Forelimb muscle (tissue), 1 donor: Measurements from ENCODE around the gene TBC1D5. TPM values are rescaled to one million over a fixed set of nuclear protein-coding genes. Genes with fewer than 3 reads are reported as not detected.
"Not testable (repeated sequence)": the region's sequence is repeated elsewhere in the genome, so short reads cannot be mapped to it uniquely, and the experiment has no call there.

Experiments
- DNase-seq: peaks from one replicate; pipeline ENCODE4 v3.0.0-alpha.2; 2013; ENCODE audit warnings: low read depth
- polyA plus RNA-seq: library from polyadenylated mRNA; unstranded; fragments of 120-200 nt; gene quantifications from one replicate; pipeline ENCODE4 v1.2.1, GENCODE V29; 2013; ENCODE audit not compliant: insufficient read length

TBC1D5 gene
- polyA plus RNA-seq, 1 donor, result 23.4 TPM

- no peak for DNase-seq
Observed at GRCh38 chr3:17356585-17356984, 385.8 kb downstream of the TBC1D5 start.

DNA sequence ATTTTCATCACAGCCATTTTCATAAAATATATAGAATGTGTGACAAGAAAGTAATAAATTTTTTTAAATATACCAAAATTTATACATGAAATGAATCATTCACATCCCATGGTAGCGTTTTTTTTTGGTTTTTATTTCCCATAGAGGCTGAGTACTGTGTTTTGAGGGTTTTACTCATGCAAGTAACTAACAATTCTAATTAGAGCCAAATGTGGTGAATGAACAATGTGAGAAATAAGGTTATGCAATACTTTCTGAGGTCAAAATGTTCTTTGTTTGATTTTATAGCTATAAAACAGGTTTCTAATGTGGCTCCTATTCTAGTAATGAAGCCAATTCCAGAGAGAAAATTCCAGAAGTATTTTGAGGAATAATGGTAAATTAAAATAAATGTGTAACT, 386.8 kb downstream of the TBC1D5 start:
- DNase-seq, result no peak

- DNase-seq, result no peak
Observed at GRCh38 chr3:17354341-17354740, 388.1 kb downstream of the TBC1D5 start.

DNA sequence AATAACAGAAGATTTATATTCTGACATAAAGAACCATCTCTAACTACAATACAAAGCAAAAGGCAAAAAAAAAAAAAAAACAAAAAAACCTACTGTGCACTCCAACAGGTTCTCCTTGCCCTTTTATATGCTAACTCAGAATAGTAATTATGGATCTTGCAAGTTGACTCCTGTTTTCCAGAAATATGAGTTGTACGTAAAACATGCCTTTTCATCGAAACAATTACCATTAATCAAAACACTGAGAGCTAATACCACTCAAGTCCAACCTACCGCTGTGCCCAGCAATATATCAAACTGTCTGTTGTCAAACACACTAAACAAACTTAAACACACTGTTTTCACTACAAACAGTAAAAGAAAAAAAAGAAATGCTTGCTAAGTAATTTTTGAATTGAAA, 389.8 kb downstream of the TBC1D5 start:
- no peak for DNase-seq

DNA sequence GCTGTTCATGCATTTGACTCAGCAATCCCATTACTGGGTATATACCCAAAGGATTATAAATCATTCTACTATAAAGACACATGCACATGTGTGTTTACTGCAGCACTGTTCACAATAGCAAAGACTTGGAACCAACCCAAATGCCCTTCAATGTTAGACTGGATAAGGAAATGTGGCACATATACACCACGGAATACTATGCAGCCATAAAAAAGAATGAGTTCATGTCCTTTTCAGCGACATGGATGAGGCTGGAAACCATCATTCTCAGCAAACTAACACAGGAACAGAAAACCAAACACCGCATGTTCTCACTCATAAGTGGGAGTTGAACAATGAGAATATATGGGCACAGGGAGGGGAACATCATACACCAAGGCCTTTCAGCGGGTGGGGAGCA, 391.2 kb downstream of the TBC1D5 start:
- not testable (repeated sequence) for DNase-seq

DNA sequence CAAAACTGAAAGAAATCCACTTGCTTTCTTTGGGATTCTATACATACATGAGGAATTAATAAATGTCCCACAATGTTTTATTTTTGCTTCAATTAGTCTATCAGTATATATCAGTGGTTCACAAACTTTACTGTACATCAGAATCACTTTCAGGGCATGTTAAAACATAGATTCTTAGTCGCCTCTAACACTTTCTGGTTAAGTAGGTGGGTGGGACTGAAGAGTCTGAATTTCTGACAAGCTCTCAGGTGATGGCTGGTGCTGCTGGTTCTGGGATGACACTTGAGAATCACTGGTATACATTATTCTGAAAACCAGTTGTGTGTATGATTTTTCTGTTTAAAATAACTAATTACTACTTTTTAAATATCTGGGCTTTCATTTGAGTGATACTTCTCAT, 393.3 kb downstream of the TBC1D5 start:
- DNase-seq, result no peak

DNA sequence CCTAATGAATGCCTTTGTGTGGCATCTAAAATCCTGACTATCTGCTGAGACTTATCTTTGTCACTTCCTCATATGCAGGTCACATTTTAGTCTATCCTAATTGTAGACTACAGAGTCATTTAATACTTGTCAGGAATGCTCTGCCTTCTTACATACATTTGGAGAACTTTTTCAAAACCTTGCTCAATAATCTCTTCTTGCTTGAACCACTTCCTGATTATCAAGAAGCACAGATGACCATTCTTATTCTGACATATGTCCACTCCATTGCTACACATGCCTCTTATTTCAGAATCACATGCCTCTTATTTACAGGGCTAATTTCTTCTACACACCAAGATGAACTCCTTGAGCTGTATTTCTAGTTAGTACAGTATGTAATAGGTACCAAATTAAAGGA, 400.3 kb downstream of the TBC1D5 start:
- DNase-seq, result no peak

GRCh38 chr3:17340693-17341092, 401.7 kb downstream of the TBC1D5 start:
- no peak for DNase-seq

- no peak for DNase-seq
Observed at GRCh38 chr3:17340261-17340660, 402.2 kb downstream of the TBC1D5 start.

- DNase-seq, result no peak
Observed at GRCh38 chr3:17339132-17339575, 403.3 kb downstream of the TBC1D5 start.

GRCh38 chr3:17336291-17336690, 406.1 kb downstream of the TBC1D5 start:
- no peak for DNase-seq

- no peak for DNase-seq
Observed at GRCh38 chr3:17333893-17334292, 408.5 kb downstream of the TBC1D5 start.

DNA sequence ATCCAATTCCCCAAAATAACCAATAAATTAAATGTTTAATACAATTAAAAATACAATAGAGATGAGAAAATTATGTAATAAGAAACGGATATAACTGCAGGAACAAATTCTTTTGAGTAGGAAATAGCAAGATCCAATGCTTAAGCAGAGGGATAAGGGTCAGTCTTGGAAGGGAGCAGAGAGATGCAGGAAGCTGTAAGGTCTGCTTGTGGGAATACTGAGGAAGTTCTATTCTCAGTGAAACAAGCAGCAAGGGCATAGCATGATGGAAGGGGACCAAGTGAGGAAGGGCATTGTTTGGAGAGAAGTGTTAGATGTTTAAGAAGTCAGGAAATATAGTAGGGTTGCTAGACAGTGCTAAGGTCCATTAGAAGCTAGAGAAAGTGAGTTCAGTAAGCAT, 409.0 kb downstream of the TBC1D5 start:
- DNase-seq, result no peak

DNA sequence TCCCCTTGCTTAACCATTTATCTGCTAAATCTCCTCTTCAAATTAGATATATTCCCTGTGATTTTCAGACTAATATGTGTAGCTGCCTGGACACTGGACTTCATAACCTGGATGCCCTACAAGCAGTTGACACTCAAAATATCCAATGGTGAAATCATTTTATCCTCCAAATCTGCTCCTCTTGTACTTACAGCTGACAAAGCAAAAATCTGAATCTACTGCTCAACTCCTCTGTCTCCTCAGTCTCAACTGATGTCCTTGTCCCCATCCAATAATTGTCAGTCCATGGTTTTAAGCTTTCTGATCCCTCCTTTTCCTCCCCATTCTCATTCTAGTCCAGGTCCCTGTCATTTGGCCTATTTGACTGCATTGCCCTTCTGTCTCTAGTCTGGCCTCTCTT, 411.8 kb downstream of the TBC1D5 start:
- no peak for DNase-seq

GRCh38 chr3:17329927-17330326, 412.5 kb downstream of the TBC1D5 start:
- no peak for DNase-seq

DNA sequence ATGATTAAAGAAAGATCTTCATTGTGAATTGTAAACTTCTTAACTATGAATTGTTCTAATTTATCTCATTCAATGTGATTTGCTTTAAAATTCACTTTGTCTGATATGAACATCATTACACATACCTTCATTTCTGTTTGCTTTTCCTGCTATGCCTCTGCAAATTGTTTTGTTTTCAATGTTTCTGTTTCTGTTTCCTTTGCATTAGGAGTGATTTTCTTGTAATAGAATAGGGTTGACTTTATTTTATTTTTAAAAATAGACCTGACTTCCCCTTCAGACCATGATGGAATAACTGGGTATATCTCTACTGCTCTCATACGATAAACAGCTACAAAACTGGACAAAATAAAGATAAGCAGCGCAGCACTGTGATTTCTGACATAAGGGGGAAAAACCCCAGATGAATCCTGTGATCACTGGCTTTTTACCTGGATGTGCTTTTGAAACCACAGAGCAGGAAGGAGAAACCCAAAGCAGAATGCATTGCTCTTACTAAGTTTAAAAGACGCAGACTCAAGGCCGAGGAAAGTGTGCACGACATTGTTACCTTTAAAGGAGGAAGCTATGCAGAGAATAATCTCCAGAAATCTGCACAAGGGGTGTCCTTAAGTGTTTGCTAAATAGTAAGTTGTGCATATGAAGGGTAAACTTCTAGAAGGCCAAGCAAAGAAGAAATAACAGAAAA, 420.2 kb downstream of the TBC1D5 start:
- DNase-seq, result no peak

- DNase-seq, result peak; percentile 5
Observed at GRCh38 chr3:17320266-17320665, 422.2 kb downstream of the TBC1D5 start.

- no peak for DNase-seq
Observed at GRCh38 chr3:17315897-17316296, 426.5 kb downstream of the TBC1D5 start.

DNA sequence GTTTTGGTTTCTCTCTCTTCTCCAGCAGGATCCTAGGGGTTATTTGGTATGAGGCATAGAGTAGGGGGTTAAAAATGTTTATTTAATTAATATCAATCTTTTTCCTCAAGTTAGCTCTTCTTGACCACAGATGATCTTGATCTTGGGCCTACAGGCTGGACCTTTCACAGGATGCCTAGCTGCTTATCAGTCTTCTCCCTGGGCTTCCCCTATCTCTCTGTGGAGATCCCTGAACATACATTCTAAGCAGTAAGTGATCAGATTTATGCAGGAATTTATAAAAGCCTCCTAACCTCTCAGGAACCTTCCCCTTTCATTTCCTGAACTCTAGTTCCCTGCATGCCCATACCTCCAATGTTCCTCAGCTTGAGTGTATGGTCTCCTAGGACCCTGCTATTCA, 428.3 kb downstream of the TBC1D5 start:
- DNase-seq, result no peak

GRCh38 chr3:17313746-17314145, 428.7 kb downstream of the TBC1D5 start:
- DNase-seq, result no peak

DNA sequence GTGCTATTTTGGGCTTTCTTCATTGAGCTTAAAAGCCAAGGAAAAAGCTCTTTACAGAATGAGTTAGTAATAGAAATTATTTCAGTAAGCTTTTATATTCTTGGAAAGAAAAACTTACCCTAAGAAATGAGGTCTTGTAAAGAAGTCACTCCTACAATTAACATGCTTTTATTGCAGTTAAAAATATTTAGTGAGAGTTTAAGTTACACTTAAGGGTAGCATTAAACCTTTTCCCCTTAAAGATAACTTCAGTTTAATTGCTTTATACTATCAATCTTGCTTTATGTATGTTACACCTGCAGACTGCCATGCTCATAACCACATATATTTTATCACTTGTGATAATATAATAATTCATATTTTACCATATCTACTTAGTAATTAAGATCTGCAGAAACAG, 431.4 kb downstream of the TBC1D5 start:
- DNase-seq, result no peak

DNA sequence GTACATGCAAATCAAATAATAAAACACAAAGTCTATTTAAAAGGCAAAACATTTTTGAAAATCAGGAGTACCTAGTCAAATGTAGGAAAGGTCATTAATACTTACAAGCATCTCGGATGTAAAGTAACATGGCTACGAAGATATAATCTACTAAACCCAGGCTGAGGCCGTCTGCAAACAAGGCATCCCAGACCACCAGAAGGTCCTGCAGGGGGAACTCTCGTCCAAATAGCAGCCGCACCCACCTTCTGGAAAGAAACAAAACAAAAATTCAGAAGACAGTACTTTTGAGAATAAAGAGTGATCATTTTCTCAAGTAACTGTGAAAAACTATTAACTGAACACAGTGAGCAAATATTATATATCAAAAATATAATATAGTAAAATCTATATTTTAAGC, 434.5 kb downstream of the TBC1D5 start:
- no peak for DNase-seq

DNA sequence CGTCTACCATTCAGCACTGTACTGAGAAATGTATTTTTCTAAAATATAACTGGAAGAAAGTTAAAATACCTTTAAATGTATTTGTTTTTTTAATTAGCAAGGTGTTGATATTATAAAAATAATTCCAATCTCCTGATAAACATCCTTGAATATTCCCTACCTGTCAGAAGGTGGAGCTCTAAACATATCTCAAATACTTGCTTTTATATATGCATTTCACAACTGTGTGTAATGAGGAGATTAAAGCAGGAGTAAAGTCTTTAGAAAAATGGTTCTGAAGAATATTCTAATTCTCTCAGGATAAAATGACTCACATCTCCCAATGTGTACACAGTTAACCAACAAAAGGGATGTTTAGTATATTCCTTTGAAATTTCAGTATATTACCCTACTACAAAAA, 434.9 kb downstream of the TBC1D5 start:
- no peak for DNase-seq

DNA sequence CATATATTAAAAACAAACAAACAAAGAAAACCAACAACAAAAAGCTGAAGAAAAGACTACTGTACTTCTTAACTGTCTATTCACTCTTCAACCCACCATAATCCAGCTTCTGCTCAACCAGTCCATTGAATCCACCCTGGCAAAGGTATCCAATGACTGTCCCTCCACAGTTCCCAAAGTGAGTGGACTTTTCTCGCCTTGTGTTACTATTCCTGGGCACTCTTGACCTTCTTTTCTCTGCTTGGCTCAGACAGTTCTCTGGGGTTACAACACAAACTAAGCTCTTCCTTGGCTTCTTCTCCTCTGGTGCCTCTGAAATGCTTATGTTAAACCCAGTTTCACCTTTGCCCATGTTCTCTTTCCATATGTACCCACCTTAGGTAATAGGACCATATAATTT, 437.5 kb downstream of the TBC1D5 start:
- DNase-seq, result no peak
